NOMO-1 treated with DMSO at 0.1 percent for 48 hours (cell line): Measurements from ENCODE around the gene NAALADL2.
A peak's percentile ranks its signal among the peaks of the same experiment; 100 is the strongest.
"Not testable (repeated sequence)": the region's sequence is repeated elsewhere in the genome, so short reads cannot be mapped to it uniquely, and the experiment has no call there.

Source experiments
- DNase-seq: peaks from one replicate; lab custom pipeline; 2025; ENCODE audit not compliant: unreplicated experiment; lab: John Stamatoyannopoulos, UW

Gene NAALADL2

DNA sequence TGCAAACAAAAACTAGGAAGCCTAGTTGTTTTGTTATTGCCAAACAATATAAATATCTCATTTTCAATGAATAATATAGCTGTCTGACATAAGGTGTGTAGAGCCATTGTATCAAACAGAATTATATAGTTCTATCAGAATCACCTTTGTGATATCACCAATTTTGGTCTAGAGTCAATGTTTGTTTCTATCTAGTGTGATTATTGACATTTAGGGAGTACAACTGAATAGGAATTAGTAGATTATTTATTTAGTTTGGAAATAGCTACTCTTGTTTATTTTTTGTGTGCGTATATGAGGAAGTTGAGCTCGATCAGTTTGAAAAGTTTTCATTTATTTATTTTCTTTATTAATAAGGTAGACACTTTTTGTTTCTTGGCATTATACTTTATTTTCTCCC is 389.7 kb downstream of the NAALADL2 start:
- no peak for DNase-seq

DNA sequence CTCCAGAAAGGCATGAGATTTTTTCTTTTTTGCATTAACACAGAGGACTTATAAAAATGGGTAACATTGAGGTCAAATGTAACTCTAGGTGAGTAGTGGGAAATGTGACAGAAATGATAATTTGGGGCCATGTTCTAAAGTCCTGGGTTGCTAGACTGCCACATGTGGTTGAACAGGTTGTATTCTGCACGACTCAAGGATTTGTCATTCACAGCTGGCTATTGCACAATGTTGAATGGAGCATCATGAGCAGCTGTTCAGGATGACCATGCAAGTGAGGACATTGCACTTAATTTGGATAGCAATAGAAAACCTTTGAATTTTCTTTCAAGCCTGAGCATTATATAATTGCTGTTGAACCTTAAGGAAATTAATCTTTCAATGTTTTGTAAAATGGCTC is 396.6 kb downstream of the NAALADL2 start:
- DNase-seq, result no peak

DNA sequence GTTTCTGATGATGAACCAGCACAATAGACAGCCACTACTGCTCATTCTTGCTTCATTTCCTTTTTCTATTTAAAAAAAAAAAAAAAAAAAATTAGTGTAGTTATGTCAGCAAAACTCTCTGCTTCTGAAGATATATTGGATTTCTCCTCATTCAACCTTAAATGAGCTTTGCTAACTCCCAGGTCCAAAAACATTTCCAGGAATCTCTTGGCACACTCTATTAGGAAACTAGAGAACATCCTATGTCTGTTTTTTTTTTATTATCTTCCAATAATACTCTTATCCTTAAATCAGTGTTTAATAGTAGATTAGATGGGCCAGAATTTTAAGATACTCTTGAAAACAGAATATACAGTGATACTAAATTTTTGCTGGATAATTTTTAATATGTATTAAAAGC is 398.0 kb downstream of the NAALADL2 start:
- DNase-seq, result no peak

DNA sequence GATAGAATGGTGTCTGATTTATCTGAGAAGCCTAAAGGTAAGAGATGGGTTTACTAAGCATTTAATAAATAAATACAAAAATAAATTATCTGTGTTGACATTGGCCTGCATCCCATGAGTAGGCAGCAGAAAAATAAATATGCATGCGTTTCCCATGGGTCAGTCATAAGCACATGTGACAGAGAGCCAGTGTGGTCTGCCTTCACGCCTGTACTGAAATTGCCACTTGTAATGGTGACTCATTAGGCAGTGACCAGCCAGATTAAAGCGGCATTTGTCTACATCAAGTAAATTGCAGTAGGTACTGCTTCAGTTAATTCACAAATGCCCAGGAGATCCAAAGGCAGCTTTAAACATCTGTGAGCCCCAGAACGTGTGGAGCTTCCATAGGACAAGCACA is 399.6 kb downstream of the NAALADL2 start:
- no peak for DNase-seq

DNA sequence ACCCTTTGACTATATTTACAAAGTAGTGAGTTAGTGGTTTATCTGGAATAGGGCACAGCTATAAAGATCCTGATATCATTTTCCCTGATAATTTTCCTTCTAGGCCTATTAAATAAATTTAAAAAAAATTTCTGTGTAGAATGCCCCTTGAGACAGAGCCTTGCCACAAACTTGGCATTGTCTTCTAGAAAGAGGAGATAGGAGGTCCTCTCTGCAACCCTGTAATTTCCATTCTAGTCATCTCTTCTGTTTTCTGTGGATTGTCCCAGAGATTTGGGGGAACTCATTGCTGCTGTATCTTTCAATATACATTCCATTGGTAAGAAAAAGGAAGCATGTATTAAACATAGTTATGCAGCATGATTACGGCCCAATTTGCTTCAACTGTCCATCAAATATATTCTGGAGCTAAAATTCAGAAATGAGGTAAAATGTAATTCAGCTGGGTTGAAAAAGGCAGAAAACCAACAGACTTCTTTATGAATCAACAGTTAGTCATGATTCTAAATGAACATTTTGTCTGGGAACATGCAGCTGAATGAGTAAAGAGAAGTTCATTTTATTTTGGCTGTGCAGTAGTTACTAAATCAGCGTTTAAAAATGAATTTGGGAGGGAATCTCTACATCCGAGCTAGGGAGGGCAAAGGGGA is 401.1 kb downstream of the NAALADL2 start:
- DNase-seq, result no peak

DNA sequence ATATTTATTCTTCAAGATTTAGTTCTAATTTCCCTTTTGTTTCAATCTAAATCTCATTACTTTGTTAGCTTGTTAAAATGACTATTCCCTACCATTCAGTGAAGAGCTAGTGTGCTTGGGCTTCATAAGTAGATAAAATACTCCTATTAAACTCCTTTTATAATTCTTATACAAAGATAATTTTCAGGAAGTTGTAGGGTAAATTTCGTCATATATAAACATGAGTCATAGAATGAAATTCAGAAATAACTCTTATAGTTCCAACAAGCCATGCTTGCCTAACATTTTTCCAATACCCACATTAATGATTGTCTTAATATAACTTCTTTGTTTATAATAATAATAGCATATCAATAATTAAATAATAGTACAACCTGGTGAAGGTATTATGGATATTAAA is 407.3 kb downstream of the NAALADL2 start:
- no peak for DNase-seq

DNA sequence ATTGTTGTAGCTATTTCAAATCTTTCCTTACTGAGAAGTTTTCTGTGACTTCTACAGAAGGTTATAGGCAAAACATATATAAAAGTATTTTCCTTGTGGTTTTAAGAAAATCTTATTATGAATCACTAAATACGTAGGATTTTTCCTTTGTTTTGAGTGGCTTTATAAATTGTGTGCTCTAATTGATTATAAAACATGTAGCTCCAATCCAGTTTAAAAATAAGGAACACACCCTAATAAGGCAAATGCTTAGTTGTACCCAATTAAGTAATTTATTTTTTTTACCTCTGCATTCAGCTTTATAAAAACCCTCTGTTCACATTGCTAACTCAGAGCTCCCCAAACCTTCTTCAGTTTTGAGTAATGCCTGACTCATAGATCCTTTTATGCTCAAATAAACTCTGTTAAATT is 408.0 kb downstream of the NAALADL2 start:
- DNase-seq, result no peak

DNA sequence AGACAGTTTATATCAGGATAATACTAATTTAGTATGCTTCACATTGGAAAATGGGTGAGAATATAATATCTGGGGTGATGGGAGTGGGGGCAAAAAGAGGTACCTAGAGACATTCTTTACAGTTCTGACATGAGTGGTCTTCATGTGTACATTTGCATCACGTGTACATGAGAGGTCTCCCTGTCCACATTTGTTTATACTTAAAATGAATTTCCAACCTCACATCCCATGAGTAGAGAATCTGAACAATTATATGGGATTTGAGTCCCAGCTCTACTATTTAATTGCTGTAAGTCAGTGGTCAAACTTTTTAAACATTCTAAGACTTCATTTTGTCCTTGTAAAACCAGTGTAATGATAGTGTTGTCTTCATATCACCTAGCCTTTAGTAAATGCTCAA is 408.4 kb downstream of the NAALADL2 start:
- DNase-seq, result no peak

DNA sequence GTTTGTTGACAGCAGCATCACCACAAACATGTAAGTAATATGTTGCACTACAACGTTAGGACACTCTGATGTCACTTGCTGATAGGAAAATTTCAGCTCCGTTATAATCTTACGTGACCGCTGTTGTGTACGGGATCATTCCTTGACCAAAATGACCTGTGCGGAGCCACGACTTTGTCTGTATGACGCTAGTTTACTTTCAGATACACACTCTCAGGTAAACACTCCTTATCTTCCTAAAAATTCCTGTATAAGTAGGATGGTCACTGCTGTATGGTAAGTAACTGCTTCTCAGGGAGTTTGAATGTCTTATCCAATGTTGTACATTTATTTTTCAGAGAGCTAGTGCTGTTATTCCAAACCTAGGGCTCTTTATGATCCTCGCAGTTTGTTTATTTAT is 410.3 kb downstream of the NAALADL2 start:
- DNase-seq, result no peak

DNA sequence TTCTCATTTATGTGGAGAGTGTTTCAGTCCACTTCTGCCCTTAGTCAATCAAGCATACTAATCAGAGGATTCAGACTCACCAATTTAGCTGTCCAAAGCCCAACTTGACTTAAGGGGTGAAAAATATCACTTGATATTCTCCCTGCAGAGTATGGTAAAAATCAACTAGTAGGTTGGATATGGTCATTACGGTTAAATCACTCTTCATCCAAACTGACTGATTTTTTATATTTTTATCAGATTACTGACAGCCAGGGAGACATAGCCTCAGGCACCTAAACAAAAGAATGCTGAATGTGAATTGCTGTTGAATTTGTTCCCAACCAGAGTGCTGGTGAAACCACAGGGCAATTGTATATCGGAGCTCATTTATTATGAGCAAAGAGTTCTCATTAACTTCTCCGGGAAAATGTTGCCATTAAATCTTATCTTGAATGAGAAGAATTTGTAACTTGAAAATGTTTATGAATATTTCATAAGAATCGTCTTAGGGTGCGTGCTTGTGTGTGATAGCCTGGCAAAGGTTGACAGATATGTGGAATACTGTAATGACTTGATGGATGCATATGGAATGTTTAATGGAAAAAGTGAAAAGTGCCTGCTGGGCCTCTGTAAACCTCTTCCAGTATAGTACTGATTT is 411.2 kb downstream of the NAALADL2 start:
- DNase-seq, result no peak

DNA sequence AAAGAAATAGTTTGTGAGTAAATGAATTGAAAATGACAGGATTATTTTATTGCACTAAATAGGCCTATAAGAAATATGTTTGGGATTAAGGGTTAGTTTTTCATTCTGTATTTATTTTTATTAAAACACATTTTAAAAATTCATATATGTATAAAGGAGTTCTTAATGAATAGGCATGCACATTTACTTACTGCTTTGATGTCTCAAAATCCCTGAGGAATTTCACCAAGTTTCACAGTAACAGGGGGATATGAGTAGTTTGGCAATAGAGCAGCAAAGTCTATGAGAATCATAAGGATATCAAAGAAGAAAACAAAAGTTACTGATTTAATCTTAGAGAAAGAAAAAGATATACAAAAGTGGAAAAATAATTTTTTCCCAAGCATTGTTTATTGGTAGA is 411.7 kb downstream of the NAALADL2 start:
- DNase-seq, result no peak

DNA sequence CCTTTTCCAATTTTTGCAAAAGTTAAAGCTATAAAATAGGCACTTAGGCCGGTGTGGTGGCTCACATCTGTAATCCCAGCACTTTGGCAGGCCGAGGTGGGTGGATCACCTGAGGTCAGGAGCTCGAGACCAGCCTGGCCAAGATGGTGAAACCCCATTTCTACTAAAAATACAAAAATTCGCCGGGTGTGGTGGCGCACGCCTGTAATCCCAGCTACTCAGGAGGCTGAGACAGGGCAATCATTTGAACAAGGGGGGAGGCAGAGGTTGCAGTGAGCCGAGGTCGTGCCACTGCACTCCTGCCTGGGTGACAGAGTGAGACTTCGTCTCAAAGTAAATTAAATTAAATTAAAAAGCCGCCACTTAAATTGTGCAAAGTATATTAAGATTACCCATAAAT is 412.3 kb downstream of the NAALADL2 start:
- DNase-seq, result not testable (repeated sequence)

DNA sequence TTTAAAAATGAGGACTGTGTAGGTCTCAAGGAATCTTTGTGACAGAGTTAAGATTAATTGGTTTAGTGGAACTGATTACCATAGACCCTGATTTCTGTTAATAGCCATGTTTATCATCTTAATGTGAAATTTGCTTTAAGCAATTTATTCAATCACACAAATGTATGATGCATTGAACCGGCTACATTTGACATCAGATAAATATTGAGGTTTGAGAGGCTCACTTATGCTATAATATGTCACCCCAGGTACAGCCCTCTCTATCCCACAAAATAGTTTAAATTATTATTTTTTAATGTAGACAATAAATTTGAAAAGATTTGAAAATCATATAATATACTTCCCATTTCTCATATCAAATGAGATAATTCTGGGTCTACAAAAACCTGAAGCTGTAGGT is 413.3 kb downstream of the NAALADL2 start:
- no peak for DNase-seq

DNA sequence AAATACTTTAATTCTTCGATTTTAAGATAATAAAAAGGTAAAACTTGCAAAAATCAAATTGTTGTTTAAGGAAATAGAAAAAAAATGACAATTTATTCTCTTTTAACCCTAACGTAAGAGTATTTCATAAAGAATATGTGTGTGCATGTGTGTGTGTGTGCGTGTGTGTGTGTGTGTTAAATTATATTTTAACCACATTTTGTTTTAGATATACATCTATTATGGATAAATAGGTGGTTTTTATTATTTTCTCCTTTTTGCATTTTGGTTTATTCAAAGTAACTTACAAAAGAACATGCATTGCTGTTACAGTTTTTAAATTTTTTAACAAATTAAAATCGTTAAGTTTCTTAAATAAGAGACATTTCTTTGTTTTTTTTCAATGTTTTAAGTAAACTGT is 414.4 kb downstream of the NAALADL2 start:
- no peak for DNase-seq

DNA sequence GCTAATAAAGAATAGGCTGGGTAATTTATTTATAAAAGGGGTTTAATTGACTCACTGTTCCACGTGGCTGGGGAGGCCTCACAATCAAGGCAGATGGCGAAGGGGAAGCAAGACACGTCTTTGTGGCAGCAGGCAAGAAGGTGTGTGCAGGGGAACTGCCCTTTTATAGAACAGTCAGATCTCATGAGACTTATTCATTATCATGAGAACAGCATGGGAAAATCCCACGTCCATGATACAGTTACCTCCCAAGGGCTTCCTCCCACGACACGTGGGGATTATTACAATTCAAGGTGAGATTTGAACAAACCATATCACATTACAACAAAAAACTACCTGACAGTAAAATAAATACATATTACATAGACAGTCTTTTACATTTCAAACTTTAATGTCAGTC is 414.9 kb downstream of the NAALADL2 start:
- DNase-seq, result no peak

DNA sequence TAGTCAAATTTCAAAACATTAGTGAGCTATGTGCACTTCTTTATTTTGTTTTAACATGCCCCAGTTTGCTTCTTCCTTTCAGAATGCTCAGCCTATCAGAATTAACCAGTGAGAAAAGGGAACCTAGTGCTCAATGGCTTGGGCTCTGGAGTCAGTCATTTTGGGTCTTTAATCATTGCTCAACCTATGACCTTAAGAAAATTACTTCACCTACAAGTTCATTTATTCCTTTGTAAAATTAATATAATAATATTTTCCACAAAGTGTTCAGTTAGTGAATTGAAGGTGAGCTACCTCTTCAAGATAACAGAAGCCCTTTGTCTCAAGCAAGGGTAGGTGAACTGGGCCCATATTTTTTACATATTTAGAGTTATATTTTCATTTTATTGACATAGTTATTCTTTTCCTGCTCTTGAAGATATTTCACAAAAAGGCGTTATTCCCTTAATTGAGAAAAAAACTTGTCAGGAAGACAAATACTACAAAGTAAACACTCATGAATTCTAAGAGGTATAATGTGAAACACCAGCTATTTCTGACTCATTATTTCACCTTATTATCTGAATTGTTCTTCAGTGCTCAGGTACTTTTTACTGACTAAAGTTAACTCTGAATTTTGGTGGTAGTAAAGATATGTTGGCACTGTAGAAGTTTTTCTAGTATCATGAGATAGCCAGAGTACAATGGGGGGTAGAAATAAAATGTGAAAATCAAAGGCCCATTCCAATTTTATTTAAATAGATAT is 415.5 kb downstream of the NAALADL2 start:
- DNase-seq, result peak; percentile 11

DNA sequence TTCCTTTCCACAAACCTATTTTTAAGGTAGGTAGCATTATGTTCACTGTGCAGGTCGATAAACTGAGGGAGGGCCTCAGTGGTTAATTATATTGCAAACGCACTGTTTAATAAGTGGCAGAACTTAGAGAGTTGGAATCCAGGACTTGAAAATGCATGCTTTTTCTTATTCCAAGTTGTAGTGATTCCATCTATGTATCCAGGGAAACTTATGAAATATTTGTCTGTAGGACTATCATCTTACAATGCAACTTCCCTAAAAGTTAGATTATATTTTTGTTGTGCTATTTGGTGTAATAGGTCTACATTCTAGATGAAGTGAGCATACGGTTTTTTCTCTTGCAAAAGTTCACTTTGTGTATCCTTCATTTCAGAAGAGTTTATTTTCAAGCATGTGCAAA is 419.5 kb downstream of the NAALADL2 start:
- DNase-seq, result no peak

DNA sequence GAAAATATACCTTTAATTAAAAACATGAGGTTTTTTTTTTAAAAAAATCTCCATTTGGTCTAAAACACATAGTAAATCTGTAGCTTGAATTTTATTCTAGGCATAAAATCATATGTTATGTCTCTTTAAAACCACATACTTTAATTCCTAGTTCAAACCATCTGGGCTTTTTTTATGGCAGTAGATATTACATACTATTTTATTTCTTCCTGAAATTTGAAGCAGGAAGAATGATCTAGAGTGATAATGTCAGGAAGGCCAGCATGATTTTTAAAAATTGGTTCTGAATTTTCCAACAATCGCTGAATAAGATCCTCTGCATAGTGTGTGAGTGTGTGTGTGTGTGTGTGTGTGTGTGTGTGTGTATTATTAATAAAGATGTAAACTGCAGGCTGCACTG is 420.3 kb downstream of the NAALADL2 start:
- DNase-seq, result no peak

DNA sequence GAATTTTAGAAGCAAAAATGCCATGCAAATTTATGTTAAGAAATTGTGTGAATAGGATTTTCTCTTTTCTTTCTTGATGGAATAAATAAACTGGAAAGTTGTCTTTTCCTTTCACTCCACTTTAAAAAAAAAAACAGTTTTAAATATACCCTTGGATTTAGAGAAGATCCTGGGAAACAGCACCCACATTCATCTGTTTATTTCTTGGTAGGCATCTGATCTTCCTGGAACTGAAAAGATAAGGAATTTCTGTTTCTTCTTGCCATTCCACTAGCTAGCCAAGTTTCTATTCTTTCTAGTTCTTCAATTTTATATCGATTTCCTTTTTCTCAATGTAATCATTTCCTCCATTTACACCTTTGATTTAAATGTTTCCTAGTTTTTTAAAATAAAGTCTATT is 420.8 kb downstream of the NAALADL2 start:
- DNase-seq, result no peak

DNA sequence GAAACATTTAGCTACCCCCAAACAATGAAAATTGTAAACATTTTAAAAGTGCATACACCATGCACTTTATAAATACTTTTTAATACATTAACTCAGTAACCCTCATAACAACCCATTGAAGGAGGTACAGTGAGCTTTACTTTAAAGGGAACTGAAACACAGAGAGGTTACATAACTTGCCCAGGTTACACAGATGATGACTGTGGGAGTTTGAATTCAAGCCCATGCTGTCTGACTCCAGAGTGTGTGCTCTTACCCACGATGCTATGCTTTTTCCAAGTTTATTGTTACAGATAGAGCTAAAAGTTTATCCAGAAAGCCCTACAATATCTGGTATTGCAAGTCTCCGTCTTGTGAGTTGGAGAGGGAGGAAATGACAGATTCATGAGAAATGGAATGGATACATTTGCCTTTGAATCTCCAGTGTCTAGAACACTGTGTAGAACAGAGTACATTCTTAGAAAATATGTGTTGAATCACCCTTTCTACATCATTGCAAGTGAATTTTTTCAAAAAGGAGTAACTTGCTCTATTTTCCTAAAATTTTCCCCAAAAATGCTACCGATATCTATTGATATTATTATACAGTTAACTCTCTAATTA is 428.3 kb downstream of the NAALADL2 start:
- DNase-seq, result peak; percentile 34

DNA sequence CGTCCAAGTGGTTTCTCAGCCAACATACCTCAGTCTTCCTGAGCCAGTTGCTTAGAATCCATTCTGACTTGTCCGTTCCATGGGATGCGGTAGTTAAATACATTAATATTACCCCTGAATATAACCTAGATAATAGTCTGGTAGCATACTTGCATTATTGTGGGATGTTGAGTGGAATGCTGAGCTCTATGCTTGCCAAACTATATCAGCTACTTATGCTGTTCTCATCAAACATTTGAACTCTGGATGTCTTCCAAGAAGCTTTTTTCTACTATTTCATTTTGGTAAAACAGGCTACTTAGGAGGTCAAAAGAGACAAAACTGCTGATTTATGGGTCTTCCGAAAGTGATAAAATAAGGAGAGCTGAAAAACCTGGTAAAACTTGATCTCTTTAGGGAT is 429.5 kb downstream of the NAALADL2 start:
- DNase-seq, result no peak

DNA sequence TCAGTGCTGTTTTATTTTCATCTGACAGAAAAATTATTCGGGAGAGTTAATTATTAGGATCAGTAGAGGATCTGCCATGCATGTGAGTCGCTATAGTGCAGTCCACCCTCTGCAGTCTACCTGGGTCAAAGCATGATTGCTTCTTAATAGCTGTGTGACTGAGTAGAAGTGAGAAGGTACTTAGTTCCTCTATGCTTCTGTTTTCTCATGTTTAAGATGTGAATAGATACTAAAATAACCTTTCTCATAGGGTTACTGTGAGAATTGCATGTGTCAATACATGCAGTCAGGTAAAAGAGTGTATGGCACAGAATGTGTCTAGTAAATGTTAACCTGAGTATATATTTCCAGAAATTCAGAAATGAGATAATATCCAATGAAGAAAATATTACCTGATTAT is 435.7 kb downstream of the NAALADL2 start:
- no peak for DNase-seq
